Middle frontal gyrus (tissue), 1 donor: ENCODE data around the gene TSSK2.
"Not testable (repeated sequence)": the region's sequence is repeated elsewhere in the genome, so short reads cannot be mapped to it uniquely, and the experiment has no call there.

Experiments used
- DNase-seq: peaks from one replicate; pipeline ENCODE4 v3.0.0-alpha.2; 2015; ENCODE audit warnings: low spot score; ENCODE audit errors: extremely low spot score

TSSK2 gene

GRCh38 chr22:19143212-19143611 is 12.1 kb downstream of the TSSK2 start:
- no peak for DNase-seq

- no peak for DNase-seq
Measured at GRCh38 chr22:19143967-19144400, 12.9 kb downstream of the TSSK2 start.

- no peak for DNase-seq
Measured at GRCh38 chr22:19146215-19146968, 15.3 kb downstream of the TSSK2 start.

- no peak for DNase-seq
Measured at GRCh38 chr22:19147195-19147780, 16.2 kb downstream of the TSSK2 start.

- no peak for DNase-seq
Measured at GRCh38 chr22:19148417-19149046, 17.4 kb downstream of the TSSK2 start.

GRCh38 chr22:19149047-19149883 is 18.2 kb downstream of the TSSK2 start:
- DNase-seq, result no peak

- DNase-seq, result no peak
Measured at GRCh38 chr22:19149991-19150390, 18.9 kb downstream of the TSSK2 start, which contains the start of gene GSC2. Gene GSC2, minus strand, starts transcription at chr22:19150292. Its CDS starts 9 bp downstream, at chr22:19150283.

GRCh38 chr22:19150482-19151328 is 19.6 kb downstream of the TSSK2 start:
- DNase-seq, result no peak

- DNase-seq, result no peak
Measured at GRCh38 chr22:19151329-19152191, 20.5 kb downstream of the TSSK2 start.

- DNase-seq, result no peak
Measured at GRCh38 chr22:19152942-19153883, 22.1 kb downstream of the TSSK2 start.

- not testable (repeated sequence) for DNase-seq
Measured at GRCh38 chr22:19156109-19156508, 25.0 kb downstream of the TSSK2 start.

GRCh38 chr22:19158649-19159048 is 27.5 kb downstream of the TSSK2 start:
- DNase-seq, result not testable (repeated sequence)

- DNase-seq, result no peak
Measured at GRCh38 chr22:19164425-19164824, 33.3 kb downstream of the TSSK2 start.

- no peak for DNase-seq
Measured at GRCh38 chr22:19166421-19166820, 35.3 kb downstream of the TSSK2 start.

- no peak for DNase-seq
Measured at GRCh38 chr22:19167106-19167869, 36.2 kb downstream of the TSSK2 start.

GRCh38 chr22:19168088-19168890 is 37.2 kb downstream of the TSSK2 start:
- DNase-seq, result no peak
